ENCODE data around the gene TPP2.

The TPP2 gene

GRCh38 chr13:102696465-102696864 lies 99.7 kb downstream of the TPP2 start:
- H3K4me1 Mint-ChIP-seq (ENCODE audit: low read depth) = no peaks in the 10 kb centered on the region
- intact Hi-C loops (cut with micrococcal nuclease) = no loop called here
- peaks cover 9% of the 10 kb centered on the region for H3K9me3 Mint-ChIP-seq
- H3K27me3 Mint-ChIP-seq = peaks cover 8% of the 10 kb centered on the region
- no peak overlapping the region for H3K27ac Mint-ChIP-seq
- H3K4me3 Mint-ChIP-seq = no peak overlapping the region
- no peaks in the 10 kb centered on the region for H3K36me3 Mint-ChIP-seq (ENCODE audit: low read depth)

- Mint-ChIP-seq H3K4me3 (no peak overlapping the region), H3K9me3 (peaks cover 9% of the 10 kb centered on the region), H3K4me1 (ENCODE audit: low read depth) (no peaks in the 10 kb centered on the region), H3K36me3 (ENCODE audit: low read depth) (no peaks in the 10 kb centered on the region), H3K27ac (no peak overlapping the region), H3K27me3 (peaks cover 5% of the 10 kb centered on the region)
- intact Hi-C loops (cut with micrococcal nuclease) = no loop called here
Observed at GRCh38 chr13:102697264-102697663, 100.5 kb downstream of the TPP2 start.

- Mint-ChIP-seq H3K9me3 (peaks cover 9% of the 10 kb centered on the region), H3K27ac (no peak overlapping the region), H3K4me1 (ENCODE audit: low read depth) (no peaks in the 10 kb centered on the region), H3K27me3 (peaks cover 5% of the 10 kb centered on the region), H3K4me3 (no peak overlapping the region), H3K36me3 (ENCODE audit: low read depth) (no peaks in the 10 kb centered on the region)
- intact Hi-C loops (cut with micrococcal nuclease) = no loop called here
Observed at GRCh38 chr13:102697929-102698648, 101.3 kb downstream of the TPP2 start.

- Mint-ChIP-seq H3K9me3 (peaks cover 9% of the 10 kb centered on the region), H3K27me3 (peaks cover 5% of the 10 kb centered on the region), H3K4me3 (no peak overlapping the region), H3K27ac (no peak overlapping the region), H3K4me1 (ENCODE audit: low read depth) (no peaks in the 10 kb centered on the region), H3K36me3 (ENCODE audit: low read depth) (no peaks in the 10 kb centered on the region)
- intact Hi-C loops (cut with micrococcal nuclease) = no loop called here
Observed at GRCh38 chr13:102698649-102698980, 101.8 kb downstream of the TPP2 start.

GRCh38 chr13:102699504-102699903 lies 102.7 kb downstream of the TPP2 start:
- Mint-ChIP-seq H3K27me3 (peaks cover 5% of the 10 kb centered on the region), H3K27ac (no peak overlapping the region), H3K9me3 (peaks cover 9% of the 10 kb centered on the region), H3K4me3 (no peak overlapping the region), H3K36me3 (ENCODE audit: low read depth) (no peaks in the 10 kb centered on the region), H3K4me1 (ENCODE audit: low read depth) (no peaks in the 10 kb centered on the region)
- intact Hi-C loops (cut with micrococcal nuclease) = no loop called here

GRCh38 chr13:102700088-102701031 lies 103.6 kb downstream of the TPP2 start:
- Mint-ChIP-seq H3K27me3 (no peaks in the 10 kb centered on the region), H3K4me3 (no peak overlapping the region), H3K27ac (no peak overlapping the region)

GRCh38 chr13:102701331-102701730 lies 104.5 kb downstream of the TPP2 start:
- no peaks in the 10 kb centered on the region for H3K27me3 Mint-ChIP-seq
- no peak overlapping the region for H3K4me3 Mint-ChIP-seq
- H3K9me3 Mint-ChIP-seq = peaks cover 9% of the 10 kb centered on the region
- intact Hi-C loops (cut with micrococcal nuclease) = no loop called here
- H3K27ac Mint-ChIP-seq = no peak overlapping the region
- no peaks in the 10 kb centered on the region for H3K4me1 Mint-ChIP-seq (ENCODE audit: low read depth)
- H3K36me3 Mint-ChIP-seq (ENCODE audit: low read depth) = no peaks in the 10 kb centered on the region

More at GRCh38 chr13:102700088-102701031, 103.6 kb downstream of the TPP2 start:
- no peaks in the 10 kb centered on the region for H3K4me1 Mint-ChIP-seq (ENCODE audit: low read depth)
- intact Hi-C loops (cut with micrococcal nuclease) = no loop called here
- H3K36me3 Mint-ChIP-seq (ENCODE audit: low read depth) = no peaks in the 10 kb centered on the region
- peaks cover 9% of the 10 kb centered on the region for H3K9me3 Mint-ChIP-seq

- no peak overlapping the region for H3K27ac Mint-ChIP-seq
- H3K27me3 Mint-ChIP-seq = no peaks in the 10 kb centered on the region
- no peaks in the 10 kb centered on the region for H3K36me3 Mint-ChIP-seq (ENCODE audit: low read depth)
- no peak overlapping the region for H3K4me3 Mint-ChIP-seq
- H3K9me3 Mint-ChIP-seq = peaks cover 8% of the 10 kb centered on the region
- no peaks in the 10 kb centered on the region for H3K4me1 Mint-ChIP-seq (ENCODE audit: low read depth)
- intact Hi-C loops (cut with micrococcal nuclease) = no loop called here
Observed at GRCh38 chr13:102702965-102703725, 106.4 kb downstream of the TPP2 start.

- Mint-ChIP-seq H3K27ac (no peak overlapping the region), H3K9me3 (peaks cover 2% of the 10 kb centered on the region), H3K27me3 (no peaks in the 10 kb centered on the region), H3K4me1 (ENCODE audit: low read depth) (no peaks in the 10 kb centered on the region), H3K36me3 (ENCODE audit: low read depth) (no peaks in the 10 kb centered on the region), H3K4me3 (no peak overlapping the region)
- intact Hi-C loops (cut with micrococcal nuclease) = no loop called here
Observed at GRCh38 chr13:102703726-102704035, 106.9 kb downstream of the TPP2 start.

GRCh38 chr13:102704238-102705058 lies 107.7 kb downstream of the TPP2 start:
- Mint-ChIP-seq H3K27ac (no peak overlapping the region), H3K4me1 (ENCODE audit: low read depth) (no peaks in the 10 kb centered on the region), H3K36me3 (ENCODE audit: low read depth) (no peaks in the 10 kb centered on the region), H3K27me3 (no peaks in the 10 kb centered on the region), H3K4me3 (no peak overlapping the region), H3K9me3 (no peaks in the 10 kb centered on the region)
- intact Hi-C loops (cut with micrococcal nuclease) = no loop called here

- Mint-ChIP-seq H3K4me3 (no peak overlapping the region), H3K4me1 (ENCODE audit: low read depth) (no peaks in the 10 kb centered on the region), H3K27me3 (no peaks in the 10 kb centered on the region), H3K27ac (no peak overlapping the region), H3K9me3 (no peaks in the 10 kb centered on the region), H3K36me3 (ENCODE audit: low read depth) (no peaks in the 10 kb centered on the region)
- intact Hi-C loops (cut with micrococcal nuclease) = no loop called here
Observed at GRCh38 chr13:102707467-102707866, 110.7 kb downstream of the TPP2 start.

- Mint-ChIP-seq H3K9me3 (no peaks in the 10 kb centered on the region), H3K27me3 (no peaks in the 10 kb centered on the region), H3K4me3 (no peak overlapping the region), H3K27ac (no peak overlapping the region), H3K4me1 (ENCODE audit: low read depth) (no peaks in the 10 kb centered on the region), H3K36me3 (ENCODE audit: low read depth) (no peaks in the 10 kb centered on the region)
- intact Hi-C loops (cut with micrococcal nuclease) = no loop called here
Observed at GRCh38 chr13:102708211-102708610, 111.4 kb downstream of the TPP2 start.

- intact Hi-C loops (cut with micrococcal nuclease) = no loop called here
- Mint-ChIP-seq H3K4me3 (no peak overlapping the region), H3K9me3 (no peaks in the 10 kb centered on the region), H3K27me3 (no peaks in the 10 kb centered on the region), H3K4me1 (ENCODE audit: low read depth) (no peaks in the 10 kb centered on the region), H3K36me3 (ENCODE audit: low read depth) (no peaks in the 10 kb centered on the region), H3K27ac (no peak overlapping the region)
Observed at GRCh38 chr13:102708991-102709390, 112.2 kb downstream of the TPP2 start.
